Keratinocyte (primary cell): ENCODE results near the gene SMYD3. TPM values are rescaled to one million over a fixed set of nuclear protein-coding genes. Genes with fewer than 3 reads are reported as not detected.

ENCODE experiments used
- DNase-seq: peaks from one replicate; pipeline ENCODE4 v3.0.0-alpha.2; 2011; ENCODE audit warnings: low read depth, missing footprints, low spot score
- FAIRE-seq: peaks from 2 replicates; lab custom pipeline; 2011; peaks lifted over from hg19 to GRCh38; lab: Jason Lieb, UNC
- H2AFZ ChIP-seq: 2 replicates; pipeline ENCODE4 v1.6.0; 2012; ENCODE audit warnings: low read length, control low read depth, inconsistent platforms; ENCODE audit not compliant: control insufficient read depth
- H3K27ac ChIP-seq: 2 replicates; pipeline ENCODE4 v1.5.1; 2011; ENCODE audit warnings: low read length; ENCODE audit not compliant: control insufficient read depth, insufficient read depth
- H3K27me3 ChIP-seq: 3 replicates; pipeline ENCODE4 v1.6.0; 2011; ENCODE audit warnings: low read length; ENCODE audit not compliant: control insufficient read depth, insufficient read depth; ENCODE audit errors: extremely low read depth
- H3K36me3 ChIP-seq, 2 experiments: 2 replicates in 1 of 2; 3 replicates in 1 of 2; pipeline ENCODE4 v1.5.1; 2011; ENCODE audit warnings: low read length in 2 of 2, mild to moderate bottlenecking in 1 of 2; ENCODE audit not compliant: control insufficient read depth in 2 of 2, insufficient read depth in 2 of 2; ENCODE audit errors: extremely low read depth in 1 of 2
- H3K4me1 ChIP-seq: 3 replicates; pipeline ENCODE4 v1.5.1; 2011; ENCODE audit warnings: low read length; ENCODE audit not compliant: control insufficient read depth, insufficient read depth; ENCODE audit errors: extremely low read depth
- H3K4me2 ChIP-seq: 3 replicates; pipeline ENCODE4 v1.6.0; 2011; ENCODE audit warnings: low read depth, low read length; ENCODE audit not compliant: control insufficient read depth, insufficient read depth; ENCODE audit errors: extremely low read depth
- H3K4me3 ChIP-seq, 3 experiments: fragments of 200-600 bp in 1 of 3; sonication (generic) in 1 of 3; 2 replicates in 2 of 3; 3 replicates in 1 of 3; pipeline ENCODE4 v1.5.1; 2011 to 2016; ENCODE audit warnings: low read length in 3 of 3, mild to moderate bottlenecking in 3 of 3, control low read depth in 2 of 3, inconsistent platforms in 1 of 3, low read depth in 1 of 3, mixed read lengths in 1 of 3, mixed run types in 1 of 3, moderate library complexity in 1 of 3; ENCODE audit not compliant: control insufficient read depth in 2 of 3, insufficient read depth in 2 of 3; ENCODE audit errors: extremely low read depth in 1 of 3
- H3K79me2 ChIP-seq: 2 replicates; pipeline ENCODE4 v1.6.0; 2012; ENCODE audit warnings: low read length; ENCODE audit not compliant: control insufficient read depth, insufficient read depth
- H3K9ac ChIP-seq: 3 replicates; pipeline ENCODE4 v1.6.0; 2011; ENCODE audit warnings: low read length; ENCODE audit not compliant: control insufficient read depth, insufficient read depth; ENCODE audit errors: extremely low read depth
- H3K9me1 ChIP-seq: 3 replicates; pipeline ENCODE4 v1.6.0; 2011; ENCODE audit warnings: low read length; ENCODE audit not compliant: control insufficient read depth, insufficient read depth; ENCODE audit errors: extremely low read depth
- H3K9me3 ChIP-seq: 2 replicates; pipeline ENCODE4 v1.5.1; 2012; ENCODE audit warnings: low read depth, low read length; ENCODE audit not compliant: control insufficient read depth
- H4K20me1 ChIP-seq: 3 replicates; pipeline ENCODE4 v1.6.0; 2011; ENCODE audit warnings: low read length; ENCODE audit not compliant: control insufficient read depth, insufficient read depth; ENCODE audit errors: extremely low read depth
- EZH2 ChIP-seq: IDR thresholded peaks from one replicate; pipeline ENCODE4 v1.6.1; 2012; ENCODE audit warnings: inconsistent platforms, mild to moderate bottlenecking, low read length, moderate library complexity
- dilution Hi-C: fragments of 300-500 bp; cut with MboI; formaldehyde crosslinking; loops from one replicate; pipeline ENCODE4 v1.7.0; 2020; ENCODE audit warnings: low sequenced_read_pairs; ENCODE audit not compliant: extremely low pct_ligation_motif_present
- polyA plus RNA-seq, 5 experiments: library from polyadenylated mRNA; depleted of rRNA in 3 of 5; stranded (reverse) in 3 of 5; stranded (forward) in 1 of 5; unstranded in 1 of 5; fragments of >200 nt; gene quantifications; 1 replicate in 1 of 5; 2 replicates in 3 of 5; 3 replicates in 1 of 5; pipeline versions ENCODE4 v1.2.1 to v1.2.3, GENCODE V29; 2011 to 2012; ENCODE audit warnings: missing spikeins in 2 of 5, low read depth in 1 of 5, low replicate concordance in 1 of 5
- TF ChIP-seq, protein P1 (sequence below), 3 experiments: IDR thresholded peaks in 1 of 3; conservative IDR thresholded peaks in 1 of 3; optimal IDR thresholded peaks in 1 of 3; 2 replicates in 2 of 3; 3 replicates in 1 of 3; pipeline versions ENCODE3 to v1.5.1; 2011; ENCODE audit warnings: low read length in 3 of 3, mild to moderate bottlenecking in 3 of 3, moderate library complexity in 2 of 3, control low read depth in 1 of 3, inconsistent platforms in 1 of 3; ENCODE audit not compliant: insufficient read depth in 2 of 3; ENCODE audit errors: extremely low read depth in 1 of 3

SMYD3 gene
- polyA plus RNA-seq, 1 donor (not counting 4 experiments of a cell fraction or from before 2014, with no cell fraction given): 31.0 TPM

DNA sequence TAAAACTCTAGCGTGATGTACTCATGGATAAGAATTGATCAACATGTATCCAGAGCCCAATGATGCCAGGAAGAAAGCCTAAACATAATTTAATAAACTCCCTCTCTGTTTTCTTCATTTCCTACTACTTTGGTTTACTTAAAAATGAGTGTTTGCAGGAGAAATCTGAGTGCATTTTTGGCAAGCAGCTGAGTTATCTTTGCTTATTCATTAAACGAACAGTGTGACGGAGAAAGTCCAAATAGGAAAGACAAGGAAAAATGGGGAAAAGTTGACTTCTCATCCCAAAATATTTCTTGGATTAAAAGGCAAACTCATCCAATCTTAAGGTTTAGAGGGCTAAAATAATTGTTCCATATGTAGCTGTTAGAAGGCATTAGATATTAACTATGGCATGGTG is 496.7 kb downstream of the SMYD3 start:
- Histone ChIP-seq H3K9me1 (no peaks in the 10 kb centered on the region), H3K4me3 (no peak overlapping the region), H3K9me3 (no peaks in the 10 kb centered on the region), H4K20me1 (no peaks in the 10 kb centered on the region), H3K4me1 (peaks cover 2% of the 10 kb centered on the region), H3K27ac (no peak overlapping the region), H3K4me2 (no peak overlapping the region), H3K36me3 (no peaks in the 10 kb centered on the region), H3K9ac (no peak overlapping the region), H2AFZ (no peak overlapping the region), H3K79me2 (no peaks in the 10 kb centered on the region), H3K27me3 (no peaks in the 10 kb centered on the region)
- DNase-seq: no peak
- no peak for TF ChIP-seq EZH2
- TF ChIP-seq, protein P1, sequence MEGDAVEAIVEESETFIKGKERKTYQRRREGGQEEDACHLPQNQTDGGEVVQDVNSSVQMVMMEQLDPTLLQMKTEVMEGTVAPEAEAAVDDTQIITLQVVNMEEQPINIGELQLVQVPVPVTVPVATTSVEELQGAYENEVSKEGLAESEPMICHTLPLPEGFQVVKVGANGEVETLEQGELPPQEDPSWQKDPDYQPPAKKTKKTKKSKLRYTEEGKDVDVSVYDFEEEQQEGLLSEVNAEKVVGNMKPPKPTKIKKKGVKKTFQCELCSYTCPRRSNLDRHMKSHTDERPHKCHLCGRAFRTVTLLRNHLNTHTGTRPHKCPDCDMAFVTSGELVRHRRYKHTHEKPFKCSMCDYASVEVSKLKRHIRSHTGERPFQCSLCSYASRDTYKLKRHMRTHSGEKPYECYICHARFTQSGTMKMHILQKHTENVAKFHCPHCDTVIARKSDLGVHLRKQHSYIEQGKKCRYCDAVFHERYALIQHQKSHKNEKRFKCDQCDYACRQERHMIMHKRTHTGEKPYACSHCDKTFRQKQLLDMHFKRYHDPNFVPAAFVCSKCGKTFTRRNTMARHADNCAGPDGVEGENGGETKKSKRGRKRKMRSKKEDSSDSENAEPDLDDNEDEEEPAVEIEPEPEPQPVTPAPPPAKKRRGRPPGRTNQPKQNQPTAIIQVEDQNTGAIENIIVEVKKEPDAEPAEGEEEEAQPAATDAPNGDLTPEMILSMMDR (optimal IDR thresholded peaks at IDR 0.05 in 1 of 3, IDR thresholded peaks at IDR 0.05 in 1 of 3, conservative IDR thresholded peaks at IDR 0.05 in 1 of 3; ENCODE audit: extremely low read depth in 1 of 3, insufficient read depth in 2 of 3, low read length in 3 of 3): no peak
- no peak for FAIRE-seq
- dilution Hi-C loops: no loop called here

DNA sequence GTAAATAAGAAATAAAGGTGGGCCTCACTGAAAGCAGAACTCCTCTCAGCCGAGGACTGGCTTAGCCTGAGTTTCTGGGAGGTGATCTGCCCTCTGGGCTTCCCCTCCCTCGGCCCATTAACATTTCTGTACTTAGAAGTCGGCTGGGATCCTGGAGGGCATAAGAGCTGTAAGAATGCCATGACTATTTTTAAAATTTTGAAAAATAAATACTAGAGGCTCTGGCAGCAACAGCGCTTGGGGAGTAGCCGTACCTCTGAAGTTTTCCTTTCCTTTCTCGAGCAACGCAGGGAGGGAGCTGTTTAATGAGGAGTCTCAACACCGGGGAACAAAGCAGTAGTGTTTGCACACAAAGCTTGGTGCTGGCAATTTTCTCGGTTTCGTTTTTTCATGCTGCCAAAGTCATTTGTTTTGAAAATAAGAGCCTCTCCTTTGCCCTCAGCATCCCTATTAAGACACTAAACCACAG is 498.7 kb downstream of the SMYD3 start:
- Histone ChIP-seq H3K4me3 (peak overlapping the region in 1 of 3 experiments; percentile 2), H3K4me1 (peaks cover 12% of the 10 kb centered on the region), H3K27me3 (no peaks in the 10 kb centered on the region), H2AFZ (peak overlapping the region; percentile 19), H3K36me3 (no peaks in the 10 kb centered on the region), H4K20me1 (no peaks in the 10 kb centered on the region), H3K9me1 (no peaks in the 10 kb centered on the region), H3K4me2 (peak overlapping the region; percentile 57), H3K27ac (no peak overlapping the region), H3K9ac (peak overlapping the region; percentile 5), H3K9me3 (no peaks in the 10 kb centered on the region), H3K79me2 (no peaks in the 10 kb centered on the region)
- DNase-seq (no peak), FAIRE-seq (peak; percentile 59)
- no peak for TF ChIP-seq EZH2
- dilution Hi-C loops: no loop called here

DNA sequence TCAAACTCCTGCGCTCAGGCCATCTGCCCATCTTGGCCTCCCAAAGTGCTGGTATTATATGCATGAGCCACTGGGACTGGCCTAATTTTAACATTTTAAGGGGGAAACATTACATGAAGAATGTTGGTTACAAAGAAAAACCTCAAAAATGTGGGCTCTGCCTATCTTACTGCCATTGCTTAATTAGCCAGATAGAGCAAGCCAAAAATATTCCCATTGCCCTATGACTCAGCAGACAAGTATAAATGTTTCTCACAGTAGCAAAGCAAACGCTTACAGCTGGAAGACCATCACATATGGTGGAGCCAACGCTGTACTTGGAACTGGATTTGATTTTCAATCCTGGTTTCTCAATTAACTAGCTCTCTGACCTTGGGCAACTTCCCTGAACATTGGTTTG is 502.0 kb downstream of the SMYD3 start:
- Histone ChIP-seq H3K9me1 (no peaks in the 10 kb centered on the region), H3K4me3 (no peak overlapping the region), H3K4me2 (peak overlapping the region; percentile 12), H3K9me3 (no peaks in the 10 kb centered on the region), H4K20me1 (no peaks in the 10 kb centered on the region), H3K27me3 (no peaks in the 10 kb centered on the region), H3K79me2 (no peaks in the 10 kb centered on the region), H3K27ac (no peak overlapping the region), H2AFZ (no peak overlapping the region), H3K4me1 (peaks cover 15% of the 10 kb centered on the region), H3K9ac (no peak overlapping the region), H3K36me3 (no peaks in the 10 kb centered on the region)
- FAIRE-seq: peak; percentile 79
- TF ChIP-seq, protein P1 (optimal IDR thresholded peaks at IDR 0.05 in 1 of 3, IDR thresholded peaks at IDR 0.05 in 1 of 3, conservative IDR thresholded peaks at IDR 0.05 in 1 of 3; ENCODE audit: extremely low read depth in 1 of 3, insufficient read depth in 2 of 3, low read length in 3 of 3): no peak
- TF ChIP-seq EZH2: no peak
- no peak for DNase-seq
- dilution Hi-C loops: no loop called here
